SW480 (cell line): ENCODE results near the gene CRY1.
"Not testable (repeated sequence)": the region's sequence is repeated elsewhere in the genome, so short reads cannot be mapped to it uniquely, and the experiment has no call there.

ENCODE experiments used
- DNase-seq: peaks from one replicate; pipeline ENCODE4 v3.0.0-alpha.2; 2016; ENCODE audit warnings: low spot score

CRY1 gene

GRCh38 chr12:106999446-106999845 is 93.9 kb downstream of the CRY1 start:
- DNase-seq, result no peak

- DNase-seq, result no peak
Measured at GRCh38 chr12:106997916-106998315, 95.4 kb downstream of the CRY1 start.

- DNase-seq, result not testable (repeated sequence)
Measured at GRCh38 chr12:106996102-106996501, 97.2 kb downstream of the CRY1 start.

- no peak for DNase-seq
Measured at GRCh38 chr12:106994579-106995220, 98.6 kb downstream of the CRY1 start.

GRCh38 chr12:106987846-106988245 is 105.5 kb downstream of the CRY1 start:
- DNase-seq, result no peak

- peak; percentile 88 for DNase-seq
Measured at GRCh38 chr12:106986625-106987389, 106.5 kb downstream of the CRY1 start, which contains the start of gene MTERF2. Gene MTERF2, minus strand, starts transcription at chr12:106987146. Its CDS starts 8,432 bp downstream, at chr12:106978714.

- no peak for DNase-seq
Measured at GRCh38 chr12:106986135-106986534, 107.2 kb downstream of the CRY1 start.

- DNase-seq, result no peak
Measured at GRCh38 chr12:106985479-106985878, 107.9 kb downstream of the CRY1 start.

- no peak for DNase-seq
Measured at GRCh38 chr12:106984588-106985137, 108.7 kb downstream of the CRY1 start.

- no peak for DNase-seq
Measured at GRCh38 chr12:106982229-106982628, 111.1 kb downstream of the CRY1 start.

GRCh38 chr12:106981788-106982187 is 111.6 kb downstream of the CRY1 start:
- no peak for DNase-seq

- DNase-seq, result no peak
Measured at GRCh38 chr12:106980944-106981343, 112.4 kb downstream of the CRY1 start.

- no peak for DNase-seq
Measured at GRCh38 chr12:106978035-106978800, 115.1 kb downstream of the CRY1 start.

GRCh38 chr12:106976668-106977067 is 116.7 kb downstream of the CRY1 start:
- no peak for DNase-seq

- DNase-seq, result no peak
Measured at GRCh38 chr12:106975993-106976658, 117.2 kb downstream of the CRY1 start.

- DNase-seq, result no peak
Measured at GRCh38 chr12:106975098-106975497, 118.3 kb downstream of the CRY1 start.

- no peak for DNase-seq
Measured at GRCh38 chr12:106974511-106974910, 118.8 kb downstream of the CRY1 start.

- DNase-seq, result no peak
Measured at GRCh38 chr12:106973545-106973944, 119.8 kb downstream of the CRY1 start.

GRCh38 chr12:106971065-106971464 is 122.3 kb downstream of the CRY1 start:
- DNase-seq, result no peak

GRCh38 chr12:106964526-106964925 is 128.8 kb downstream of the CRY1 start:
- DNase-seq, result no peak

- DNase-seq, result no peak
Measured at GRCh38 chr12:106962286-106962685, 131.1 kb downstream of the CRY1 start.

GRCh38 chr12:106960443-106960842 is 132.9 kb downstream of the CRY1 start:
- no peak for DNase-seq
